LNCAP (cell line): ENCODE data around the gene AXIN1.

Source experiments
- TF ChIP-seq, protein P1 (sequence below): fragments of 450-650 bp; IDR thresholded peaks from 2 replicates; pipeline ENCODE4 v1.5.1; 2017; ENCODE audit warnings: mild to moderate bottlenecking

Gene AXIN1

DNA sequence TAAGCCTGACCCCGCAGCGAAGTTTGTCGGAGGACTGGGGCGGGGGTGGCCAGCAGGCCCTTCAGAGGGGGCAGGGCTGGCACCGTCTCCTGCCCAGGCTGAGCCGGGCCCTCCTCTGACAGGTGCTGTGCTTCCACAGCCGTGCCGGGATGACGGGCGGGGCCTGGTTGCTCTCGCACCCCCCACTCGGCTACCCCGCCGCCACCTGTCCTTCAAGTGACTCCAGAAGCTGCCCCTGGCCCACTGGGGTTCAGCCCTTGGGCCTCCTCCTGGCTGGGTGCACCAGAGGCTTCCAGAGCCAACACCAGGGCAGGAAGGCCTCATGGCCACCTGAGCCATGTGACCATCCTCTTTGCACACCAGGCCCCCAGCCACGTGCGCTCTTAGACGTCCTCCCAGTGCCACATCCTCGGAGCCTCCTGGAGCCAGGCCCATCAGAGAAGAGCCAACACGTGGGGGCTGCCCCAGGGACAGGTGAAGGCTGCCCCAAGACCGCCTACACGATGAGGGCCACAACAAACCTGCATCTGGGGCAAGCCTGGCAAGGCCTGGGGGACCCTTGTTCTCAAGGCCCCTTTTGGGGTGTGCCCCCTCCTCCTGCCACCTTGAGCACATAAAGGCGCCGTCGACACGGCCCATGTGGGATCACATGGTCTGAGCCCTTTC lies 62.4 kb downstream of the AXIN1 start:
- TF ChIP-seq, protein P1, sequence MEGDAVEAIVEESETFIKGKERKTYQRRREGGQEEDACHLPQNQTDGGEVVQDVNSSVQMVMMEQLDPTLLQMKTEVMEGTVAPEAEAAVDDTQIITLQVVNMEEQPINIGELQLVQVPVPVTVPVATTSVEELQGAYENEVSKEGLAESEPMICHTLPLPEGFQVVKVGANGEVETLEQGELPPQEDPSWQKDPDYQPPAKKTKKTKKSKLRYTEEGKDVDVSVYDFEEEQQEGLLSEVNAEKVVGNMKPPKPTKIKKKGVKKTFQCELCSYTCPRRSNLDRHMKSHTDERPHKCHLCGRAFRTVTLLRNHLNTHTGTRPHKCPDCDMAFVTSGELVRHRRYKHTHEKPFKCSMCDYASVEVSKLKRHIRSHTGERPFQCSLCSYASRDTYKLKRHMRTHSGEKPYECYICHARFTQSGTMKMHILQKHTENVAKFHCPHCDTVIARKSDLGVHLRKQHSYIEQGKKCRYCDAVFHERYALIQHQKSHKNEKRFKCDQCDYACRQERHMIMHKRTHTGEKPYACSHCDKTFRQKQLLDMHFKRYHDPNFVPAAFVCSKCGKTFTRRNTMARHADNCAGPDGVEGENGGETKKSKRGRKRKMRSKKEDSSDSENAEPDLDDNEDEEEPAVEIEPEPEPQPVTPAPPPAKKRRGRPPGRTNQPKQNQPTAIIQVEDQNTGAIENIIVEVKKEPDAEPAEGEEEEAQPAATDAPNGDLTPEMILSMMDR, result no peak

DNA sequence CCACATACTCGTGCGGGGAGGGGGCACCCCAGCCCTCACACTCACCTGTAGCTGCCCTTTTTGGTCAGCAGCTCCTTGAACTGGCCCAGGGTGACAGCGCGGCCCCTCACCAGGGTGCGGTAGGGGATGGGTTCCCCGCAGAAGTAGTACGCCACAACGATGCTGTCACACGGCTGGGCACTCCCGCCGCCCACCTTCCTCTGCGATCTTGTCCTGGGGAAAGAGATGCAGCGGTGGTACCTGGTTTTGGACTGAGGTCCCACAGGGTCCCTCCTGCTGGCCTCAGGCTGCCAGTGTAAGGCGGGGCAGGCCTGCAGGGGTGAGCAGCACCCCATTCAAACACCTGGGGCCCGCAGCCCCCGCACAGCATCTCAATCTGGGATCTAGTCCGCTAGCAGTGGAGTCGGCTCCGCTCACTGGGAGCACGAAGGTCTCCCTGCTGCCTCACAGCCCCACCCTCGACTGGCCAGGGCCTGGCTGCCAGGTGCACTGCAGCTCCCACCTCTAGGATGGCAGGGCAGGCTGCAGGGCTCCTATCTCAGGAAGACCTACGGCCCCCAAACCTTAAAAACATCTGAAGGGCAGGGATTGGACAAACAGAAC lies 63.0 kb downstream of the AXIN1 start:
- TF ChIP-seq, protein P1, result no peak

GRCh38 chr16:287981-288920 lies 64.3 kb downstream of the AXIN1 start:
- TF ChIP-seq, protein P1, result no peak

GRCh38 chr16:287298-287811 lies 65.2 kb downstream of the AXIN1 start:
- TF ChIP-seq, protein P1, result no peak

GRCh38 chr16:286491-287297 lies 65.8 kb downstream of the AXIN1 start:
- TF ChIP-seq, protein P1, result no peak

DNA sequence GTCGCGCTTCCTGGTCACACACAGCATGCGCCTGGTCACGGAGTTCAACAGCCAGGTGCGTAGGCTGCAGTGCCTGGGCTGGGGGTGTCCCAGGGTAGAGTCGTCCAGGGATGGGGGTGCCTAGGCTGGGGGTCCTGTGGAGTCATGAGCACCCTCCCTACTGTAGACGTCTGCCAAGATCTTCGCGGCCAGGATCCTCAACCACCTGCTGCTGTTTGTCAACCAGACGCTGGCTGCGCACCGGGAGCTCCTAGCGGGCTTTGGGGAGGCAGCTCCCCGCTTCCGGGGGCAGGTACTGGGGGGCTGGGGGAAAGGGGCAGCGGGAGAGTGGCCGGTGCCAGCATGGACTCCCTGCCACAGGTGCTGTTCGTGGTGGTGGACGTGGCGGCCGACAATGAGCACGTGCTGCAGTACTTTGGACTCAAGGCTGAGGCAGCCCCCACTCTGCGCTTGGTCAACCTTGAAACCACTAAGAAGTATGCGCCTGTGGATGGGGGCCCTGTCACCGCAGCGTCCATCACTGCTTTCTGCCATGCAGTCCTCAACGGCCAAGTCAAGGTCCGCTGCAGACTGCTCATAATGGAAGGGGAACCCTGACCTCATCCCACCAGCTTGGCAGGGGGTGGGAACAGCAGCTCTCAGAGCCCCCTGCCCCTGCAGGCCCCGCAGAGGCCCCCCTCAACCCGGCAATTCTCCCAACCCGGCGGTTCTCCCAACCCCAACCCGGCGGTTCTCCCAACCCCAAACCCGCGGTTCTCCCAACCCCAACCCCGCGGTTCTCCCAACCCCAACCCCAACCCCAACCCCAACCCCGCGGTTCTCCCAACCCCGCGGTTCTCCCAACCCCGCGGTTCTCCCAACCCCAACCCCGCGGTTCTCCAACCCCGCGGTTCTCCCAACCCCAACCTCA lies 67.1 kb downstream of the AXIN1 start:
- TF ChIP-seq, protein P1, result no peak
